VCaP (cell line): ENCODE data around the gene TBRG1.

Experiments used
- H3K27ac ChIP-seq: fragments of 450-650 bp; 2 replicates; pipeline ENCODE4 v1.5.1; 2017
- TF ChIP-seq, protein P1 (sequence below): fragments of 450-650 bp; conservative IDR thresholded peaks from 2 replicates; pipeline ENCODE4 v1.5.1; 2017; ENCODE audit warnings: mild to moderate bottlenecking, moderate library complexity

TBRG1 gene

DNA sequence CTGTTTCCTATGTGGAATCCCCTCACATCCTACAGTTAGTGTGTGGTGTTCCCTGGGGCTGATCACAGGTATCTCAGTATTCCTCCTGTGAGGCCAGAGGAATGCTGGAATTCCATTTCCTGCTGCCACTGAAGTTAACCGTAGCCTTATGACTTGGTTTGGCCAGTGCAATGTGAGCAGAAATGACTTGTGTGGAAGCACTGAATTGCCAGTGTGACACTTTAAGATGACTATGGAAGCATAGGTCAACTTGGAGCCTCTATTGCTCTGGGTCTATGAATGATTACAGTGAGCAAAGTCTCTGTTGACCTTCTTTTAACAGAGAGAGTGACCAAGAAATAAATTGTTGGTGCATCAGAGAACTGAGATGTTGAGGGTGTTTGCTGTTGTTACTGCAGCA lies 16.5 kb downstream of the TBRG1 start:
- TF ChIP-seq, protein P1, sequence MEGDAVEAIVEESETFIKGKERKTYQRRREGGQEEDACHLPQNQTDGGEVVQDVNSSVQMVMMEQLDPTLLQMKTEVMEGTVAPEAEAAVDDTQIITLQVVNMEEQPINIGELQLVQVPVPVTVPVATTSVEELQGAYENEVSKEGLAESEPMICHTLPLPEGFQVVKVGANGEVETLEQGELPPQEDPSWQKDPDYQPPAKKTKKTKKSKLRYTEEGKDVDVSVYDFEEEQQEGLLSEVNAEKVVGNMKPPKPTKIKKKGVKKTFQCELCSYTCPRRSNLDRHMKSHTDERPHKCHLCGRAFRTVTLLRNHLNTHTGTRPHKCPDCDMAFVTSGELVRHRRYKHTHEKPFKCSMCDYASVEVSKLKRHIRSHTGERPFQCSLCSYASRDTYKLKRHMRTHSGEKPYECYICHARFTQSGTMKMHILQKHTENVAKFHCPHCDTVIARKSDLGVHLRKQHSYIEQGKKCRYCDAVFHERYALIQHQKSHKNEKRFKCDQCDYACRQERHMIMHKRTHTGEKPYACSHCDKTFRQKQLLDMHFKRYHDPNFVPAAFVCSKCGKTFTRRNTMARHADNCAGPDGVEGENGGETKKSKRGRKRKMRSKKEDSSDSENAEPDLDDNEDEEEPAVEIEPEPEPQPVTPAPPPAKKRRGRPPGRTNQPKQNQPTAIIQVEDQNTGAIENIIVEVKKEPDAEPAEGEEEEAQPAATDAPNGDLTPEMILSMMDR, result no peak
- no peak overlapping the region for H3K27ac ChIP-seq

DNA sequence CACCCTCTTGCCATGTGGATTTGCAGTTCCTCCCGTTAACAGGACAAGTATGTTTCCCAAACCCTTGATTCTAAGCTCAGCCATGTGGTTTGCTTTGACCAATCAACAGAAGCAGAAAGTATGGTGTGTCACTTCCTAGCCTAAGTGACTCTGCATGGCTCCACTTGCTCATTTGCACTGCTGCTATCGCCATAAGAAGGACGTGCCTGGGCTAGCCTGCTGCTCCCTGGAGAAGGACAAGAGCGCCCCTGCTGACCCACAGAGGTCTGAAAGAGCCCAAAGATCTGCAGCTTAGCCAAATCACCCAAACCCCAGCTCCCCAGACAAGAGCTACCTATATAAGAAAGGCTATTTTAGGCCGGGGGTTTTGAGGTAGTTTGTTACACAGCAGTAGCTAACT lies 18.0 kb downstream of the TBRG1 start:
- TF ChIP-seq, protein P1, result no peak; the same call in 1 of the 2 replicates

DNA sequence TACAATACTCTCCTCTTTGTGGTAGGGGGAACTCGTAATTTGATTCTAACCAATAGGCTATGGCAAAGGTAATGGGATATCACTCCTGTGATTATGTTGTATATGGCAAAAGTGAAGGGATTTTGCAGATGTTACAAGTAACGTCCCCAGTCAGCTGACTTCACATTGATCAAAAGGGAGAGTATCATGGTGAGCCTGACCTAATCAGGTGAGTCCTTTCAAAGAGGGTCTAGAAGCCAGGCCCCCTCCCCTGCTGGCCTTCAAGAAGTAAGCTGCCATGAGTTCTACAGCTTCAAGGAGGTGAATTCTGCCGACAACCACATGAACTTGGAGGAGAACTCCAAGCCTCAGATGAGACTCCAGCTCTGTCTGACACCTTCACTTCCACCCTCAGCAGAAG lies 20.0 kb downstream of the TBRG1 start:
- no peak overlapping the region for H3K27ac ChIP-seq
- TF ChIP-seq, protein P1, result no peak

More for the DNA sequence above, 18.0 kb downstream of the TBRG1 start:
- H3K27ac ChIP-seq, result no peak overlapping the region

DNA sequence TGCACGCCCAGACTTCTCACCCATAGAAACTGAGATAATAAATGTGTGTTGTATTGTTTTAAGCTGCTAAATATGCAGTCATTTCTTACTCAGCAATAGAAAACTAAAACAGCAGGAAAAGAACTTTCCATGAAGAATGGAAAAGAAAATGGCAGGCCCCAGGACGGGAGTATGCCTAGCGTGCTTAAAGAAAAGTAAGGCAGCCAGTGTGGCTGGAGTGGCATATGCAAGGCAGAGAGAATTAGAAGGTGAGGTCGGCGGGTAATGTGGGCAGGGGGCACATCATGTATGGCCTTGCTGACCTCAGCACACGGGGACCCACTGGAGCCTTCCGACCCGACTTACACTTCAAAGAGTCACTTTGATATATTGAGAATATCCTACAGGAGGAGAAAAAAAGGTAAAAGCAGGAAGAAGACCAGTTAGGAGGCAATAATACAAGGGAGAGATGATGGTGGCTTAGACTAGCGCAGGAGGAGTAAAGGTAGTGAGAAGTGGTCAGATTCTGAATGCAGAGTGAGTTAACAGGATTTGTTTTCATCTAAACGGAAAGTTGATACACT lies 20.5 kb downstream of the TBRG1 start:
- TF ChIP-seq, protein P1, result no peak
- H3K27ac ChIP-seq, result no peak overlapping the region

DNA sequence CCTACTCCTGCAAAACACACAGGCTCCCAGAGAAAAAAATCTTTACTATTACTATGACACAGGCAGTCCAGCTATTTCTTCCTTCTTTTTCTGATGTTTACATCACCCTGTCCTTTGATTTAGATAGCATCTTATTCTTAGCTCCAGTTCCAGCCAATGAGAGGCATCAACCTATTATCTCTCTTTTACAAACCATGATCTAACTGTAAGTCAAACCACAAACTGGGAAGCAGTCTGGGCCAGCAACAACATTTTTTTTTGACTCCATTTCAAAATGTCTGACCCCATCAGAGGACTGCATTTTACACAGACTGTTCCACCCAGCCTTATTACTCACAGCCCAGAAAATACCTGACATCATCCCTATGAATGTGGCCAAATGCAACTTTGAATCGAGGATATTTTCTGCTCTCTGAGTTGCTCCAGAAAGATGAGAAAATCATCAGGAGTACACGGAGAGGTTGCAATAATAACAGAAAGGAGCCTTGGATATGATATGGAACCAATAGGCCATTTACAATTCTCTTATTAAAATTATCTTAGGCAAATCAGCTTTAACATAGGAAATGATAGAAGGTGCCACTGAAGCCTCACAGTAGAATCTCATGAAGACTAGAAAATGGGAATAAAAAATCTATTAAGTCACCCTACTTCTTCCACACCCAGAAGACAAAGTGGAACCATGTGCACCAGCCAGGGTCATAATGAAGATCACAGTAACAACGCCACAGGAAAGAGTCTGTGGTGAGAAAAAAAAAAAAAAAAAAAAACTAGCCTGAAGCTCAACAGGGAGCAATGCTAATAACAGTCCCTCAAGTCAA lies 21.2 kb downstream of the TBRG1 start:
- peak overlapping the region; percentile 63; the same call in 1 of the 2 replicates for H3K27ac ChIP-seq
- TF ChIP-seq, protein P1, result no peak

DNA sequence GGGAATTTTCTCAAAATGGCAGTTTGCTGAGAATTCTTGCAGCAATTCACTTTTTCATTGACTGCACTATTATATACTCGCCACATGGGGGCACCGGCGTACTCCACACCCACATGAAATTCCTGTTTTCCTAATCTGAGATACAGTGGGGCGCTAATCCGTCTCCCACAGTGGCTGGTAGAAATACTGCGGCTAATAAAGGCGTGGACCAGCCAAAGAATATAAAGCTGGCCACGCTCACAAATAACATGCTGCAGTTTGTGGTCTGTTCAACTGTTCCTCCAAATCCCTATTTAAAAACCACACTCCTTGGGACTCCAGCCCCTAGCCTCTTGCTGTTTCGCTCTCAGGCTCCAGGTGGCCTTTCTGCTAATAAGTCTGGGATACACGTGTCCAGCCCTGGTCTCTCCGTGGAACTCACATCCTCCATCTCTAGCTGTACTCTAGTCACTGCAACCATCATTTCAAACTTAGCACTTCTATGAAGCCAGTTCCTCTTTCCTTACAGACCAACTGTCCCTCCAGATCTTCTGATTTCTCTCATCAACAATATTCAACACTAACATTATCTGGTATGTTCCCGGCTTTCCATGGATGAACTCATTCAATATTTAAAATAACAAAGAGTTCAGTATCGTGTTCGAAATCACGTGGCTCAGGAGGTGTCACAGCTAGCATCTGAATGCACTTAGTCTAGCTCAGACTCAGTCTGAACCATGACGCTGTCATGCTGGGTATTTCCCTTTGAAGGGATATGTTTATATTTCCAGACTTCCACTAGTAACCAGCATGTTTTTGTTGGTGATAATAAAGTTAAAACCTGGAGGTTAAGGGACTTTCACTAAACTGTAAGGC lies 22.0 kb downstream of the TBRG1 start:
- TF ChIP-seq, protein P1, result peak; percentile 96
- peak overlapping the region; percentile 63 for H3K27ac ChIP-seq

DNA sequence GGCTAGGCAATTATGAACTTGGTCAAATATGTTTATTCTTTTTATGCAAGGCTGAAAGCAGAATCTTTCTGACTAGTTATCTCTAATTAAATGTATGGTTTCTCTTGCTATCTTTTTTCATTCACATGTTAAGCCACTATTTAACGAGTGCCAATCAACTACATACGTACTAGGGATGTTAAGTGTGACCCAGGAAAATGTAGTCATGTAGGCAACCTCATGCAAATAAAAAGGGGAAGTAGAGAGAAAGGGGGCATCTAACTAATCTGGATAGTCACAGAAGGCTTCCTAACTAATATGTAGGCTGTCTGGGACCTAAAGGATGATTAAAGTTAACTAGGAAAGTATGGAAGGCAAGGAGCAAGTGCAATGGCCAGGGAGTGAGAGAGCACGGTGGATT lies 23.5 kb downstream of the TBRG1 start:
- no peak overlapping the region for H3K27ac ChIP-seq
- TF ChIP-seq, protein P1, result no peak
